Esophagus squamous epithelium (tissue), 5 donors: Measurements from ENCODE around the gene DNAH9. TPM values are rescaled to one million over a fixed set of nuclear protein-coding genes. Genes with fewer than 3 reads are reported as not detected.

Experiments used
- DNase-seq: peaks from one replicate; lab custom pipeline; 2025; lab: John Stamatoyannopoulos, UW
- H3K27ac ChIP-seq, 4 donors: fragments of 200-600 bp; sonication (generic); one replicate each; pipeline ENCODE4 v1.5.1; 2016 to 2019; ENCODE audit warnings: mild to moderate bottlenecking in 1 of 4
- H3K27me3 ChIP-seq, 4 donors: fragments of 200-600 bp; sonication (generic); 1 replicate in 3 of 4; 2 replicates in 1 of 4; pipeline versions ENCODE4 v1.5.1 to v1.6.0; 2017 to 2021; ENCODE audit warnings: antibody characterized with exemption in 1 of 4
- H3K36me3 ChIP-seq, 3 donors: fragments of 200-600 bp; sonication (generic); one replicate each; pipeline ENCODE4 v1.5.1; 2016 to 2019
- H3K4me1 ChIP-seq, 3 donors: fragments of 200-600 bp; sonication (generic); one replicate each; pipeline ENCODE4 v1.5.1; 2017 to 2019
- H3K4me3 ChIP-seq, 4 donors: fragments of 200-600 bp; sonication (generic); 1 replicate in 3 of 4; 2 replicates in 1 of 4; pipeline ENCODE4 v1.5.1; 2016 to 2019; ENCODE audit warnings: mild to moderate bottlenecking in 2 of 4, moderate library complexity in 1 of 4
- H3K9me3 ChIP-seq, 3 donors: fragments of 200-600 bp; sonication (generic); one replicate each; pipeline ENCODE4 v1.5.1; 2016 to 2019
- POLR2A ChIP-seq, 4 donors: fragments of 450-650 bp; IDR thresholded peaks; one replicate each; pipeline ENCODE4 v1.6.1; 2017; ENCODE audit warnings: antibody characterized with exemption in 4 of 4, mild to moderate bottlenecking in 4 of 4, moderate library complexity in 3 of 4
- WGBS, 2 donors: methylation state at CpG; one replicate each; pipeline ENCODE4 v1.1.5; 2018; 5-methylcytosine and 5-hydroxymethylcytosine counted together
- intact Hi-C: fragments of 100-400 bp; cut with DNase I; formaldehyde crosslinking; loops from one replicate; pipeline ENCODE4 v1.15.0; 2022
- total RNA-seq, 4 donors: library from RNA; depleted of rRNA; stranded (reverse); fragments of >200 nt; gene quantifications; one replicate each; pipeline ENCODE4 v1.1.0, GENCODE V29; 2016
- TF ChIP-seq, protein P1 (sequence below), 6 experiments: fragments of 450-650 bp in 4 of 6; fragments of 200-600 bp in 2 of 6; sonication (generic) in 2 of 6; IDR thresholded peaks; one replicate each; pipeline ENCODE4 v1.5.1; 2016 to 2019; ENCODE audit warnings: antibody characterized with exemption in 6 of 6, mild to moderate bottlenecking in 4 of 6, moderate library complexity in 4 of 6
- donor health status: DM: yes; HTN: yes; CAD: no.

DNAH9 gene
- total RNA-seq, 4 donors from 2014 or later, result 0.18 to 0.61 (median 0.29) TPM

DNA sequence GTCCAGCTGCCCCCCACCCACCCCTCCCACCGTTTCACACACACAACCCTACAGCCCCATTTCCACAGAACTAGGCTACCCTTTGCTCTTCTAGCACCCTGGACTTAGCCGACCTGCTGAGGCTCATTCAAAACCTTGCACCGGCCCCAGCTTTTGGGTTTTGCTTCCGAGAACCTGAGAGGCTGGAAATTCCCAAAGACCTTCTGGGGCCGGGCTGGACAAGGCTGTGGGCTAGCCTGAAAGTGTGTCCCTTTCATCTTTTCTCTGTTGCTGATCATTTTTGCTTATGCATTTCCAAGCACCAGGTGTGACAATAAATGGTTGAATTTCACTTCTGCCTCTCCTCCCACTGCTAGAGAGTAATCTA is 139.0 kb downstream of the DNAH9 start:
- H3K36me3 ChIP-seq, result no peaks in the 10 kb centered on the region
- no peak for DNase-seq
- H3K27me3 ChIP-seq, result peaks cover 0 to 3% (median 0%) of the 10 kb centered on the region in 4 donors
- peak overlapping the region in 3 of 4 donors; percentile 39 to 70 (median 56) for H3K27ac ChIP-seq
- no peak for TF ChIP-seq POLR2A (IDR thresholded peaks at IDR 0.05)
- TF ChIP-seq, protein P1, sequence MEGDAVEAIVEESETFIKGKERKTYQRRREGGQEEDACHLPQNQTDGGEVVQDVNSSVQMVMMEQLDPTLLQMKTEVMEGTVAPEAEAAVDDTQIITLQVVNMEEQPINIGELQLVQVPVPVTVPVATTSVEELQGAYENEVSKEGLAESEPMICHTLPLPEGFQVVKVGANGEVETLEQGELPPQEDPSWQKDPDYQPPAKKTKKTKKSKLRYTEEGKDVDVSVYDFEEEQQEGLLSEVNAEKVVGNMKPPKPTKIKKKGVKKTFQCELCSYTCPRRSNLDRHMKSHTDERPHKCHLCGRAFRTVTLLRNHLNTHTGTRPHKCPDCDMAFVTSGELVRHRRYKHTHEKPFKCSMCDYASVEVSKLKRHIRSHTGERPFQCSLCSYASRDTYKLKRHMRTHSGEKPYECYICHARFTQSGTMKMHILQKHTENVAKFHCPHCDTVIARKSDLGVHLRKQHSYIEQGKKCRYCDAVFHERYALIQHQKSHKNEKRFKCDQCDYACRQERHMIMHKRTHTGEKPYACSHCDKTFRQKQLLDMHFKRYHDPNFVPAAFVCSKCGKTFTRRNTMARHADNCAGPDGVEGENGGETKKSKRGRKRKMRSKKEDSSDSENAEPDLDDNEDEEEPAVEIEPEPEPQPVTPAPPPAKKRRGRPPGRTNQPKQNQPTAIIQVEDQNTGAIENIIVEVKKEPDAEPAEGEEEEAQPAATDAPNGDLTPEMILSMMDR (IDR thresholded peaks at IDR 0.05), result no peak
- intact Hi-C loops, result no loop called here
- H3K4me3 ChIP-seq, result no peak overlapping the region
- 70 to 89% methylated on average over 4 to 5 of the region's 5 CpGs for WGBS, 2 donors
- no peaks in the 10 kb centered on the region for H3K9me3 ChIP-seq
- peaks cover 0 to 14% (median 0%) of the 10 kb centered on the region in 3 donors for H3K4me1 ChIP-seq

DNA sequence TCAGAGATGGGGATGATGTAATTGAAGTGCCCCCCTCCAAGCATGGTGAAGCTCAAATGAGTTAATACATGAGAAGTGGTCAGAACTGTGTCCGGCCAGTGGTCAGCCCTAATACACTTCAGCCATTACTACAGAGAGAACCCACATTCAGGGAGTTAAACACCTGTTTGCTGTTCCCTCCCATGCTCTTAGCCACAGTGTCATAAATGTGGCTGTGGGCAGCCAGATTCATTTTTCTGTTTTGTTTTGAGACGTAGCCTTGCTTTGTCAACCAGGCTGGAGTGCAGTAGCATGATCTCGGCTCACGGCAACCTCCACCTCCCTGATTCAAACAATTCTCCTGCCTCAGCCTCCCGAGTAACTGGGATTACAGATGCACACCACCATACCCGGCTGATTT is 139.9 kb downstream of the DNAH9 start:
- no peak overlapping the region for H3K4me3 ChIP-seq
- TF ChIP-seq, protein P1 (IDR thresholded peaks at IDR 0.05), result no peak
- TF ChIP-seq POLR2A (IDR thresholded peaks at IDR 0.05), result no peak
- WGBS, 2 donors, result 76 to 96% methylated on average over 5 to 6 of the region's 6 CpGs
- no peak for DNase-seq
- peaks cover 0 to 14% (median 0%) of the 10 kb centered on the region in 3 donors for H3K4me1 ChIP-seq
- no peaks in the 10 kb centered on the region for H3K9me3 ChIP-seq
- H3K36me3 ChIP-seq, result no peaks in the 10 kb centered on the region
- H3K27me3 ChIP-seq, result peaks cover 0 to 3% (median 0%) of the 10 kb centered on the region in 4 donors
- H3K27ac ChIP-seq, result no peak overlapping the region
- intact Hi-C loops, result no loop called here

DNA sequence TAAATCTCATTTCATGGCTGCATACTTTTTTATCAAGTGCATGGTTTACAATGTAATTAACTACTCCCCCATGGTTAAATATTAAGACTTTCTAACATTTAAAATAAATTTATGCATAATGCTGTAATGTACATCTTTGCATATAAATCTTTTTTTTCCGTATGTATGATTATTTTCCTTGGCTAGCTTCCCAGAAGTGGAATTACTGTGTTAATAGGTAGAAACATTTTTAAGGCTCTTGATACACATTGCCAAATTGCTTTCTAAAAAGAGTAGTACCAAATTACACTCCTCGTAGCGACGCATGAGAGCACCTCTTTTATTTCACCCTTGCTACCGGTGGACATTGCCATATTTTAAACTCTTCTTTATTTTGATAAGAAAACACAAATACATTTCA is 141.1 kb downstream of the DNAH9 start:
- Histone ChIP-seq H3K4me3 (no peak overlapping the region), H3K27ac (no peak overlapping the region), H3K27me3 (peaks cover 0 to 3% (median 0%) of the 10 kb centered on the region in 4 donors), H3K4me1 (peaks cover 0 to 14% (median 0%) of the 10 kb centered on the region in 3 donors), H3K9me3 (no peaks in the 10 kb centered on the region), H3K36me3 (no peaks in the 10 kb centered on the region)
- DNase-seq, result no peak
- intact Hi-C loops, result no loop called here
- TF ChIP-seq, protein P1 (IDR thresholded peaks at IDR 0.05), result no peak
- TF ChIP-seq POLR2A (IDR thresholded peaks at IDR 0.05), result no peak
- WGBS, 2 donors, result 45% methylated on average over 5 of the region's 5 CpGs

DNA sequence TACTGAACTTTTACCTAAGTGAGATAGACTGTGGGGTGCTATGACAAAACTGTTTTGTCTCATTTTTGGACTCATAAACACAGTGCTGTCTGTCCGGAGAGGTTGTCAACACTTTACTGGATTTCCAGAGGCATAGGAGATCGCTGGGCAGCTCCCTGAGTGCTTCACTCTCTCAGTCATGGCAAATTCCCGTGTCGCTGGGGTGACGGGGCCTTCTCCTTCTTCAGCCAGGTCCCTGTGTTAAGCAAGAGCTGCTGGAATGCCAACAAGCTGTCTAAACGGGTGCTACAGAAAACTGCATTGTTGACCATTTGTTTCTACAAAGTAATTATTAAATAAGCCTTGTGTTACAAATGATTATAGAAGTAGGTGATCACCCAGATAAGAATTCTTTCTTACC is 141.6 kb downstream of the DNAH9 start:
- Histone ChIP-seq H3K4me1 (peaks cover 0 to 14% (median 0%) of the 10 kb centered on the region in 3 donors), H3K9me3 (no peaks in the 10 kb centered on the region), H3K36me3 (no peaks in the 10 kb centered on the region), H3K4me3 (no peak overlapping the region), H3K27ac (no peak overlapping the region), H3K27me3 (peaks cover 0 to 3% (median 0%) of the 10 kb centered on the region in 4 donors)
- TF ChIP-seq, protein P1 (IDR thresholded peaks at IDR 0.05), result no peak
- no peak for TF ChIP-seq POLR2A (IDR thresholded peaks at IDR 0.05)
- intact Hi-C loops, result no loop called here
- WGBS, 2 donors, result 65 to 78% methylated on average over 6 of the region's 6 CpGs
- DNase-seq, result no peak

DNA sequence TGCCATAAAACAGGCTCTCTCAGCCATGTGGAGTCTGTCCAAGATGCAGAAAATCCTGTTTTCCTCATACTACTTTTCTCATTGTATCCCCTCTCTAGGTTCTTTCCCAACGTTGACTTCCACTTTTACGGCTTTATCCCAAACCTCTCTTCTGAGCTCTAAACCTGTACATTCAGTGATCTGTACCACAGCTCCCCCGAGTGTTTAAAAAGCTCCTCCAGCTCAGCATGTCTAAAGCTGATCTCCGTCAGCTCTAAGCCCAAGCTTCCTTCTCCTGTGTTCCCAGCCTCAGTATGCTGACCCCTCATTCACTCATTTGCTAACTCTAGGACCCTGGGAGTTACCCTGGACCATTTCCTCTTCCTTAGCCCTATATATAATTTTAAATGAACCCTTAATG is 144.6 kb downstream of the DNAH9 start:
- intact Hi-C loops, result no loop called here
- DNase-seq, result no peak
- Histone ChIP-seq H3K36me3 (no peaks in the 10 kb centered on the region), H3K27ac (no peak overlapping the region), H3K9me3 (no peaks in the 10 kb centered on the region), H3K4me3 (no peak overlapping the region), H3K27me3 (peaks cover 0 to 3% (median 0%) of the 10 kb centered on the region in 4 donors), H3K4me1 (no peaks in the 10 kb centered on the region)
- 35 to 47% methylated on average over 4 of the region's 4 CpGs for WGBS, 2 donors
- TF ChIP-seq POLR2A (IDR thresholded peaks at IDR 0.05), result no peak
- TF ChIP-seq, protein P1 (IDR thresholded peaks at IDR 0.05), result no peak
